ENCODE data around the gene HCRTR1.

The HCRTR1 gene

DNA sequence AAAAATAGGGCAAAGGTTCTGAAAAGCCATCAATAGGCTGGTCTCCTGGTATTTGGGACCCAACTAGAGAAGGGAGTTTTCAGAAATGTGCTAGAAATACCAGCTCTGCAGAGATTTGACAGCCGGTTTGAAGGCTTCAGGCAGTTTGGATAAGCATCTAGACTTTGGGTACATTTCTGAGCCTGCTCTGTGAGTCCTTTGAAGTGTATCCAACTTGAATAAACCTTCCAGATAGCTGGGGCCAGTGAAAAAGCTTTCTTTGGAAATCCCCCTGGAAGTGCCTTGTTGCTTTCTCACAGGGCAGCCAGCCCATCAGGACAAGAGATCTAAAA is 33.6 kb downstream of the HCRTR1 start (continued):
- TF ChIP-seq, protein P1, sequence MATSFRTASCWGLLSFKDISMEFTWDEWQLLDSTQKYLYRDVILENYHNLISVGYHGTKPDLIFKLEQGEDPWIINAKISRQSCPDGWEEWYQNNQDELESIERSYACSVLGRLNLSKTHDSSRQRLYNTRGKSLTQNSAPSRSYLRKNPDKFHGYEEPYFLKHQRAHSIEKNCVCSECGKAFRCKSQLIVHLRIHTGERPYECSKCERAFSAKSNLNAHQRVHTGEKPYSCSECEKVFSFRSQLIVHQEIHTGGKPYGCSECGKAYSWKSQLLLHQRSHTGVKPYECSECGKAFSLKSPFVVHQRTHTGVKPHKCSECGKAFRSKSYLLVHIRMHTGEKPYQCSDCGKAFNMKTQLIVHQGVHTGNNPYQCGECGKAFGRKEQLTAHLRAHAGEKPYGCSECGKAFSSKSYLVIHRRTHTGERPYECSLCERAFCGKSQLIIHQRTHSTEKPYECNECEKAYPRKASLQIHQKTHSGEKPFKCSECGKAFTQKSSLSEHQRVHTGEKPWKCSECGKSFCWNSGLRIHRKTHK (tag by site-specific recombination; IDR thresholded peaks at IDR 0.05): no peak
- TF ChIP-seq ZNF366 (tag by site-specific recombination; conservative IDR thresholded peaks at IDR 0.05) (no peak), GFI1B (tag by site-specific recombination; IDR thresholded peaks at IDR 0.05) (no peak), GLIS1 (tag by site-specific recombination; IDR thresholded peaks at IDR 0.05) (no peak)
- TF ChIP-seq, protein P2, sequence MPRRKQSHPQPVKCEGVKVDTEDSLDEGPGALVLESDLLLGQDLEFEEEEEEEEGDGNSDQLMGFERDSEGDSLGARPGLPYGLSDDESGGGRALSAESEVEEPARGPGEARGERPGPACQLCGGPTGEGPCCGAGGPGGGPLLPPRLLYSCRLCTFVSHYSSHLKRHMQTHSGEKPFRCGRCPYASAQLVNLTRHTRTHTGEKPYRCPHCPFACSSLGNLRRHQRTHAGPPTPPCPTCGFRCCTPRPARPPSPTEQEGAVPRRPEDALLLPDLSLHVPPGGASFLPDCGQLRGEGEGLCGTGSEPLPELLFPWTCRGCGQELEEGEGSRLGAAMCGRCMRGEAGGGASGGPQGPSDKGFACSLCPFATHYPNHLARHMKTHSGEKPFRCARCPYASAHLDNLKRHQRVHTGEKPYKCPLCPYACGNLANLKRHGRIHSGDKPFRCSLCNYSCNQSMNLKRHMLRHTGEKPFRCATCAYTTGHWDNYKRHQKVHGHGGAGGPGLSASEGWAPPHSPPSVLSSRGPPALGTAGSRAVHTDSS (tag by site-specific recombination; IDR thresholded peaks at IDR 0.05): no peak

DNA sequence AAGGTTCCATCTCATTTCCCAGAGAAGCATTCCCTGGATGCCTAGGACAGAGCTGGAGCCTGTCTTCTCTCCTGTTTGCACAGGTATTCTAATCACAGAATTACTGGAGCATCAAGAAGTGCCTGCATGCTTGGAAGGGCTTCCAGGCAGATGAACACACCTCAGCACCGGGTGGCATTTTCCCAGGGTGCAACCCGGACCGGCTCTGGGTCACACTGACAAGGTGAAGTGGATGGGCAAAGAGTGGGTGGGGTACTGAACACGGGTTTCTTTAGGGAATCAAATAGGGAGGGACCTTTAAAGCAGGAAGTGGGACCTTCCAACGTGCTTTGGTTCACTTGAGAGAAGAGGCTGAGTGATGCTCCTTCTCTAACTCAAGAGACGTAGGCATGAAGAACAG is 34.3 kb downstream of the HCRTR1 start:
- H3K4me3 ChIP-seq (ENCODE audit: low read depth, low read length): no peak overlapping the region
- ChIA-PET POLR2A (no interaction called here), CTCF (interaction anchor here (1.2 to 3.6 kb wide), 2 partner anchors 33 to 137 kb away, joined by 3 to 11 read pairs; no protein-coding TSS in a partner anchor)
- no peaks in the 10 kb centered on the region for H3K36me3 ChIP-seq (ENCODE audit: control insufficient read depth in 2 of 2, insufficient read depth in 1 of 2, low read length in 2 of 2)
- TF ChIP-seq ZNF19 (tag by site-specific recombination; IDR thresholded peaks at IDR 0.05; ENCODE audit: low read depth) (no peak), SALL2 (tag by site-specific recombination; IDR thresholded peaks at IDR 0.05; ENCODE audit: borderline replicate concordance) (no peak), ZNF654 (tag by site-specific recombination; IDR thresholded peaks at IDR 0.05; ENCODE audit: low read depth) (no peak), ZNF223 (tag by site-specific recombination; IDR thresholded peaks at IDR 0.05) (no peak), KLF7 (tag by site-specific recombination; IDR thresholded peaks at IDR 0.05; ENCODE audit: borderline replicate concordance) (no peak), ZNF121 (tag by site-specific recombination; IDR thresholded peaks at IDR 0.05) (no peak), ZNF555 (tag by site-specific recombination; conservative IDR thresholded peaks at IDR 0.05) (no peak), ZNF266 (tag by site-specific recombination; IDR thresholded peaks at IDR 0.05; ENCODE audit: low read depth) (no peak), ZNF169 (tag by site-specific recombination; IDR thresholded peaks at IDR 0.05) (no peak), ZNF610 (tag by site-specific recombination; IDR thresholded peaks at IDR 0.05; ENCODE audit: borderline replicate concordance) (no peak)
- TF ChIP-seq, protein P3, sequence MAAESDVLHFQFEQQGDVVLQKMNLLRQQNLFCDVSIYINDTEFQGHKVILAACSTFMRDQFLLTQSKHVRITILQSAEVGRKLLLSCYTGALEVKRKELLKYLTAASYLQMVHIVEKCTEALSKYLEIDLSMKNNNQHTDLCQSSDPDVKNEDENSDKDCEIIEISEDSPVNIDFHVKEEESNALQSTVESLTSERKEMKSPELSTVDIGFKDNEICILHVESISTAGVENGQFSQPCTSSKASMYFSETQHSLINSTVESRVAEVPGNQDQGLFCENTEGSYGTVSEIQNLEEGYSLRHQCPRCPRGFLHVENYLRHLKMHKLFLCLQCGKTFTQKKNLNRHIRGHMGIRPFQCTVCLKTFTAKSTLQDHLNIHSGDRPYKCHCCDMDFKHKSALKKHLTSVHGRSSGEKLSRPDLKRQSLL (tag by site-specific recombination; IDR thresholded peaks at IDR 0.05): no peak
- no peaks in the 10 kb centered on the region for H3K9me3 ChIP-seq (ENCODE audit: control insufficient read depth, insufficient read depth, low read depth, low read length)
- no peak overlapping the region for H3K27ac ChIP-seq (ENCODE audit: extremely low read depth, low read depth, low read length)
- H3K4me1 ChIP-seq (ENCODE audit: control insufficient read depth, insufficient read depth, low read length): no peaks in the 10 kb centered on the region

DNA sequence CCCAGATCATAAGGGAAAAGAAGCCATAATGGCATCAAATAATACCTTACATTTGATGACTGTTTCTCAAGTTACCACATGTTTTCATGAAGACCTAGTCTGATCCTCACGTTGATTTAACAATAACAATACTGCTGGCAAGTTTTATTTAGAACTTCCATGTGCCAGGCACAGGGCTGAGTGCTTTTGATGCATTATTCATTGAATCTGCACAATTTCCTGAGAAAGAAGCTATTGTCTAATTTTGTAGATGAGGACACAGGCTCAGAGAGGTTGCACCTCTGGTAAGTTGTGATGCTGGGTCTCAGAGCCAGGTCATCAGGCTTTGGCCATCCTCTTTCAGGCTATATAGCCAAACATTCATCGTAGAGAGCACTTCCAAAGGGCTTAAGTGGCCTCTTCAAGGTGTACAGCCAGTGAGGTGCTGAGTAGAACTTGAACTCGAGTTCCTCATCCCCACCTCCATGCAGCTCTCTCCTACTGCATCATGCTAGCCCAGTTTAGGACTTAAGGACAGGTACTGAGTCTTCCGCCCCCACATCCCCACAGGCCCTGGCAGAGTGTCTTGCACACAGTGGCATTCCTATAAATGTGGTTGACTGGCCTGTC is 35.5 kb downstream of the HCRTR1 start:
- CTCF ChIA-PET: interaction anchor here (3.6 kb wide), 1 partner anchor 136 kb away, joined by 11 read pairs; no protein-coding TSS in a partner anchor
- no peaks in the 10 kb centered on the region for H3K4me1 ChIP-seq (ENCODE audit: control insufficient read depth, insufficient read depth, low read length)
- no peaks in the 10 kb centered on the region for H3K36me3 ChIP-seq (ENCODE audit: control insufficient read depth in 2 of 2, insufficient read depth in 1 of 2, low read length in 2 of 2)
- no peak overlapping the region for H3K4me3 ChIP-seq (ENCODE audit: low read depth, low read length)
- POLR2A ChIA-PET: no interaction called here
- no peaks in the 10 kb centered on the region for H3K9me3 ChIP-seq (ENCODE audit: control insufficient read depth, insufficient read depth, low read depth, low read length)
- H3K27ac ChIP-seq (ENCODE audit: extremely low read depth, low read depth, low read length): no peak overlapping the region
- TF ChIP-seq, protein P4, sequence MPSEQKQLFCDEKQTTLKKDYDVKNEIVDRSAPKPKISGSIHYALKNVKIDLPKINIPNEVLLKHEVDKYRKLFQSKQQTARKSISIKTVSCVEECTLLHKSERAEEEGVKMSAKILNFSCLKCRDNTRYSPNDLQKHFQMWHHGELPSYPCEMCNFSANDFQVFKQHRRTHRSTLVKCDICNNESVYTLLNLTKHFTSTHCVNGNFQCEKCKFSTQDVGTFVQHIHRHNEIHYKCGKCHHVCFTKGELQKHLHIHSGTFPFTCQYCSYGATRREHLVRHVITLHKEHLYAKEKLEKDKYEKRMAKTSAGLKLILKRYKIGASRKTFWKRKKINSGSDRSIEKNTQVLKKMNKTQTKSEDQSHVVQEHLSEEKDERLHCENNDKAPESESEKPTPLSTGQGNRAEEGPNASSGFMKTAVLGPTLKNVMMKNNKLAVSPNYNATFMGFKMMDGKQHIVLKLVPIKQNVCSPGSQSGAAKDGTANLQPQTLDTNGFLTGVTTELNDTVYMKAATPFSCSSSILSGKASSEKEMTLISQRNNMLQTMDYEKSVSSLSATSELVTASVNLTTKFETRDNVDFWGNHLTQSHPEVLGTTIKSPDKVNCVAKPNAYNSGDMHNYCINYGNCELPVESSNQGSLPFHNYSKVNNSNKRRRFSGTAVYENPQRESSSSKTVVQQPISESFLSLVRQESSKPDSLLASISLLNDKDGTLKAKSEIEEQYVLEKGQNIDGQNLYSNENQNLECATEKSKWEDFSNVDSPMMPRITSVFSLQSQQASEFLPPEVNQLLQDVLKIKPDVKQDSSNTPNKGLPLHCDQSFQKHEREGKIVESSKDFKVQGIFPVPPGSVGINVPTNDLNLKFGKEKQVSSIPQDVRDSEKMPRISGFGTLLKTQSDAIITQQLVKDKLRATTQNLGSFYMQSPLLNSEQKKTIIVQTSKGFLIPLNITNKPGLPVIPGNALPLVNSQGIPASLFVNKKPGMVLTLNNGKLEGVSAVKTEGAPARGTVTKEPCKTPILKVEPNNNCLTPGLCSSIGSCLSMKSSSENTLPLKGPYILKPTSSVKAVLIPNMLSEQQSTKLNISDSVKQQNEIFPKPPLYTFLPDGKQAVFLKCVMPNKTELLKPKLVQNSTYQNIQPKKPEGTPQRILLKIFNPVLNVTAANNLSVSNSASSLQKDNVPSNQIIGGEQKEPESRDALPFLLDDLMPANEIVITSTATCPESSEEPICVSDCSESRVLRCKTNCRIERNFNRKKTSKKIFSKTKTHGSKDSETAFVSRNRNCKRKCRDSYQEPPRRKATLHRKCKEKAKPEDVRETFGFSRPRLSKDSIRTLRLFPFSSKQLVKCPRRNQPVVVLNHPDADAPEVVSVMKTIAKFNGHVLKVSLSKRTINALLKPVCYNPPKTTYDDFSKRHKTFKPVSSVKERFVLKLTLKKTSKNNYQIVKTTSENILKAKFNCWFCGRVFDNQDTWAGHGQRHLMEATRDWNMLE (tag by site-specific recombination; conservative IDR thresholded peaks at IDR 0.05; ENCODE audit: low read depth): no peak
- TF ChIP-seq ZNF530 (tag by site-specific recombination; IDR thresholded peaks at IDR 0.05; ENCODE audit: low read depth) (no peak), ZNF350 (tag by site-specific recombination; IDR thresholded peaks at IDR 0.05) (no peak), KLF16 (tag by site-specific recombination; IDR thresholded peaks at IDR 0.05) (no peak), ZNF157 (tag by site-specific recombination; IDR thresholded peaks at IDR 0.05) (no peak), ZNF514 (tag by site-specific recombination; IDR thresholded peaks at IDR 0.05) (no peak)
- TF ChIP-seq, protein P5, sequence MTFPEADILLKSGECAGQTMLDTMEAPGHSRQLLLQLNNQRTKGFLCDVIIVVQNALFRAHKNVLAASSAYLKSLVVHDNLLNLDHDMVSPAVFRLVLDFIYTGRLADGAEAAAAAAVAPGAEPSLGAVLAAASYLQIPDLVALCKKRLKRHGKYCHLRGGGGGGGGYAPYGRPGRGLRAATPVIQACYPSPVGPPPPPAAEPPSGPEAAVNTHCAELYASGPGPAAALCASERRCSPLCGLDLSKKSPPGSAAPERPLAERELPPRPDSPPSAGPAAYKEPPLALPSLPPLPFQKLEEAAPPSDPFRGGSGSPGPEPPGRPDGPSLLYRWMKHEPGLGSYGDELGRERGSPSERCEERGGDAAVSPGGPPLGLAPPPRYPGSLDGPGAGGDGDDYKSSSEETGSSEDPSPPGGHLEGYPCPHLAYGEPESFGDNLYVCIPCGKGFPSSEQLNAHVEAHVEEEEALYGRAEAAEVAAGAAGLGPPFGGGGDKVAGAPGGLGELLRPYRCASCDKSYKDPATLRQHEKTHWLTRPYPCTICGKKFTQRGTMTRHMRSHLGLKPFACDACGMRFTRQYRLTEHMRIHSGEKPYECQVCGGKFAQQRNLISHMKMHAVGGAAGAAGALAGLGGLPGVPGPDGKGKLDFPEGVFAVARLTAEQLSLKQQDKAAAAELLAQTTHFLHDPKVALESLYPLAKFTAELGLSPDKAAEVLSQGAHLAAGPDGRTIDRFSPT (tag by site-specific recombination; IDR thresholded peaks at IDR 0.05): no peak

Data from HEK293 (cell line).